Sigmoid colon (tissue), 7 donors: Measurements from ENCODE around the gene TMEM107. TPM values are rescaled to one million over a fixed set of nuclear protein-coding genes. Genes with fewer than 3 reads are reported as not detected.

Experiments used
- DNase-seq: peaks from one replicate; pipeline ENCODE4 v3.0.0-alpha.2; 2019
- H3K27ac ChIP-seq, 4 donors: fragments of 200-600 bp; sonication (generic); one replicate each; pipeline ENCODE4 v1.5.1; 2016 to 2019; ENCODE audit warnings: mild to moderate bottlenecking in 1 of 4
- H3K27me3 ChIP-seq, 3 donors: fragments of 200-600 bp; sonication (generic); one replicate each; pipeline ENCODE4 v1.5.1; 2019; ENCODE audit warnings: mild to moderate bottlenecking in 1 of 3
- H3K36me3 ChIP-seq, 4 donors: fragments of 200-600 bp; sonication (generic); one replicate each; pipeline ENCODE4 v1.5.1; 2016 to 2019
- H3K4me1 ChIP-seq, 4 donors: fragments of 200-600 bp; sonication (generic); one replicate each; pipeline ENCODE4 v1.5.1; 2017 to 2019
- H3K4me3 ChIP-seq, 4 donors: fragments of 200-600 bp; sonication (generic); one replicate each; pipeline ENCODE4 v1.5.1; 2017 to 2019; ENCODE audit warnings: mild to moderate bottlenecking in 2 of 4, moderate library complexity in 1 of 4
- H3K9me3 ChIP-seq, 4 donors: fragments of 200-600 bp in 3 of 4; sonication (generic) in 3 of 4; one replicate each; pipeline versions ENCODE4 v1.5.1 to v1.6.1; 2013 to 2019
- EP300 ChIP-seq, 4 donors: sonication (generic); formaldehyde crosslinking; IDR thresholded peaks; one replicate each; pipeline ENCODE4 v1.6.1; 2017; ENCODE audit warnings: antibody characterized with exemption in 4 of 4
- POLR2A ChIP-seq, 2 donors: fragments of 450-650 bp; IDR thresholded peaks; one replicate each; pipeline ENCODE4 v1.6.1; 2016; ENCODE audit warnings: antibody characterized with exemption in 2 of 2, mild to moderate bottlenecking in 2 of 2, moderate library complexity in 2 of 2
- POLR2AphosphoS5 ChIP-seq, 4 donors: sonication (generic); formaldehyde crosslinking; IDR thresholded peaks; one replicate each; pipeline ENCODE4 v1.6.1; 2017; ENCODE audit warnings: antibody characterized with exemption in 4 of 4
- WGBS, 2 donors: extraction: QIAGEN DNeasy Blood & Tissue Kit; methylation state at CpG; one replicate each; pipeline ENCODE4 v1.1.7; 2013; 5-methylcytosine and 5-hydroxymethylcytosine counted together
- intact Hi-C: fragments of 100-400 bp; cut with DNase I; formaldehyde crosslinking; loops from one replicate; pipeline ENCODE4 v1.15.1; 2023
- polyA plus RNA-seq, 3 donors: library from polyadenylated mRNA; stranded (reverse); fragments of 200-250 nt; gene quantifications; one replicate each; pipeline ENCODE4 v1.2.3, GENCODE V29; 2013
- total RNA-seq, 4 donors: library from RNA; depleted of rRNA; stranded (reverse); fragments of >200 nt; gene quantifications; one replicate each; pipeline ENCODE4 v1.1.0, GENCODE V29; 2016
- TF ChIP-seq, protein P1 (sequence below), 4 experiments: fragments of 450-650 bp in 3 of 4; fragments of 200-600 bp in 1 of 4; IDR thresholded peaks; one replicate each; pipeline ENCODE4 v1.5.1; 2016 to 2019; ENCODE audit warnings: antibody characterized with exemption in 4 of 4, mild to moderate bottlenecking in 3 of 4, moderate library complexity in 2 of 4
- donor health status: healthy with polysubstance abuse.
- donor health status: Bipolar disorder and iron deficiency.
- donor health status: healthy.

TMEM107 gene
- total and polyA plus RNA-seq, 7 donors = 4.6 to 61.7 (median 14.4) TPM

DNA sequence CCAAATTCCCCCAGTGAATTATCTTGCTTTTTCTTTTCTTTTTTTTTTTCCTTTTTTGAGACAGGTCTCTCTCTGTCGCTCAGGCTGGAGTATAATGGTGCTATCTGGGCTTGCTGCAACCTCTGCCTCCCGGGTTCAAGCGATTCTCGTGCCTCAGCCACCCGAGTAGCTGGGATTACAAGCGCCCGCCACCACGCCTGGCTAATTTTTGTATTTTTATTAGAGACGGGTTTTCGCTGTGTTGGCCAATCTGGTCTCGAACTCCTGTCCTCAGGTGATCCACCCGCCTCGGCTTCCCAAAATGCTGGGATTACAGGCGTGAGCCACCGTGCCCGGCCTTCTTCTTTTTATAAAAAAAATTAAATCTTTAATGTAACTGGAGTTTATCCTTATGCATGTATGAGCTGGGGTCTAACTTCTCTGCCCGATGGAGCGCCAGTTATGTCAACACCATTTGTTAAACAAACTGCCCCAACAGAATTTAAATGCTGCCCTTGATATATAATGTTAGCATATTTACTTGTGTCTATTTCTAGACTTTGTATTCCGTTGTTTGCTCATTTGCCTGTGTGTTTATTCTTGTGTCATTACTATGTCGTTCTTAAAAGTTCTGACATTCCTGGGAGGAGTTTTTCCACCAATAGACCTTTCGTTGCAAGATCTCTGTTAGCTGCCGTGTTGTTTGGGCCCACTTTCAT lies 34.7 kb upstream of the TMEM107 start:
- no peaks in the 10 kb centered on the region for H3K9me3 ChIP-seq
- H3K4me1 ChIP-seq = peaks cover 0 to 11% (median 7%) of the 10 kb centered on the region in 4 donors
- no peak for DNase-seq
- 8 to 19% methylated on average over 22 of the region's 22 CpGs for WGBS, 2 donors
- intact Hi-C loops = no loop called here
- H3K4me3 ChIP-seq = peak overlapping the region; percentile 49 to 54 (median 50)
- no peaks in the 10 kb centered on the region for H3K27me3 ChIP-seq
- H3K27ac ChIP-seq = peak overlapping the region; percentile 77 to 85 (median 81)
- no peak for TF ChIP-seq EP300 (IDR thresholded peaks at IDR 0.05)
- no peak for TF ChIP-seq POLR2A (IDR thresholded peaks at IDR 0.05)
- TF ChIP-seq POLR2AphosphoS5 (IDR thresholded peaks at IDR 0.05) = no peak
- TF ChIP-seq, protein P1, sequence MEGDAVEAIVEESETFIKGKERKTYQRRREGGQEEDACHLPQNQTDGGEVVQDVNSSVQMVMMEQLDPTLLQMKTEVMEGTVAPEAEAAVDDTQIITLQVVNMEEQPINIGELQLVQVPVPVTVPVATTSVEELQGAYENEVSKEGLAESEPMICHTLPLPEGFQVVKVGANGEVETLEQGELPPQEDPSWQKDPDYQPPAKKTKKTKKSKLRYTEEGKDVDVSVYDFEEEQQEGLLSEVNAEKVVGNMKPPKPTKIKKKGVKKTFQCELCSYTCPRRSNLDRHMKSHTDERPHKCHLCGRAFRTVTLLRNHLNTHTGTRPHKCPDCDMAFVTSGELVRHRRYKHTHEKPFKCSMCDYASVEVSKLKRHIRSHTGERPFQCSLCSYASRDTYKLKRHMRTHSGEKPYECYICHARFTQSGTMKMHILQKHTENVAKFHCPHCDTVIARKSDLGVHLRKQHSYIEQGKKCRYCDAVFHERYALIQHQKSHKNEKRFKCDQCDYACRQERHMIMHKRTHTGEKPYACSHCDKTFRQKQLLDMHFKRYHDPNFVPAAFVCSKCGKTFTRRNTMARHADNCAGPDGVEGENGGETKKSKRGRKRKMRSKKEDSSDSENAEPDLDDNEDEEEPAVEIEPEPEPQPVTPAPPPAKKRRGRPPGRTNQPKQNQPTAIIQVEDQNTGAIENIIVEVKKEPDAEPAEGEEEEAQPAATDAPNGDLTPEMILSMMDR (IDR thresholded peaks at IDR 0.05) = no peak
- H3K36me3 ChIP-seq = no peaks in the 10 kb centered on the region

DNA sequence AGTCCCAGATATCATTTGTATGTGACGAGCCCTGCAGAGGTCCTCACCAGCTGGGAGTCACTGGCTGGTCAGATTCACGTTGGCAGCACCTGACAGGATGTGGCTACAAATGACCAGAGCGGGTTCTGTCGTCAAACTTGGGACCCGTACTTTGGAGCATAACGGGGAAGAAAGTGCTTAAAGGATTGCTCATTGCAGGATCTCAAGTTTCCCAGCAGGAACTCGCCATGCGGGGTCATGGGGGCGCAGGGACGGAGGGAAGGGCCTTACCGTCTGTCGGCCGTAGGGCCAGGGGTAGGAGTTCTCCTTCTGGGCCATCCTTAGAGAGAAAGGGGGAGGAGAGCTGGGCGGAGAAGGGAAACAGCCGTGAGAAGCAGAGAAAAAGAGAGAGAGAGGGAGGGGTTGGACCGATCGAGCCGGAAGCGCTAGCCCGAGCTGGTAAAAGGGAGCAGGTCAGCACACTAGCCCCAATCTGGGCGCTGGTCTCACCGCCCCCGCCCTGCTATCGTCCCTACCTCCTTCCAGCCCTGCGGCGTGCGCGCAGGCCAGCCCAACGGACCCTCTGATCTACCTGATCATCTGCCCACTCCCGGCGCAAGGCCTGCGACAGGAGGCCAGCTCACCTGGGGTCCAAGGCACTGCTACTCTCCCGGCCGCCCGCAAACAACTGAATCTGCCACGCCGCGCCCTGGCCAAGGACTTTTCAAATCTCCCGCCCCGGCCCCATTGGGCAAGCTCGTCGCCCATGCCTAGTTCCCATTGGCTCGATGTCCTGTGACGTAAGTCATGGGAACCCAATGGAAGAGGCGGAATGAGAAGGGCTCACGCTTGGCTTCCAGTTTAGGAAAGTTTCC lies 34.0 kb upstream of the TMEM107 start, which contains the start of gene AURKB:
Gene AURKB (minus strand): TSS at position 669 of the 854 bp plus-strand sequence. CDS start 351 bp downstream, at position 318.
- Histone ChIP-seq H3K36me3 (no peaks in the 10 kb centered on the region), H3K4me1 (peaks cover 0 to 11% (median 7%) of the 10 kb centered on the region in 4 donors), H3K4me3 (peak within 1 kb of the TSS; percentile 49 to 54 (median 50)), H3K27ac (peak within 1 kb of the TSS; percentile 77 to 85 (median 81)), H3K27me3 (no peaks in the 10 kb centered on the region), H3K9me3 (no peaks in the 10 kb centered on the region)
- TF ChIP-seq, protein P1 (IDR thresholded peaks at IDR 0.05) = no peak
- no peak for TF ChIP-seq POLR2A (IDR thresholded peaks at IDR 0.05)
- TF ChIP-seq EP300 (IDR thresholded peaks at IDR 0.05) = no peak
- no peak for TF ChIP-seq POLR2AphosphoS5 (IDR thresholded peaks at IDR 0.05)
- WGBS, 2 donors = 1 to 2% methylated on average over 46 of the region's 46 CpGs
- intact Hi-C loops = no loop called here
- DNase-seq = peak; percentile 98

DNA sequence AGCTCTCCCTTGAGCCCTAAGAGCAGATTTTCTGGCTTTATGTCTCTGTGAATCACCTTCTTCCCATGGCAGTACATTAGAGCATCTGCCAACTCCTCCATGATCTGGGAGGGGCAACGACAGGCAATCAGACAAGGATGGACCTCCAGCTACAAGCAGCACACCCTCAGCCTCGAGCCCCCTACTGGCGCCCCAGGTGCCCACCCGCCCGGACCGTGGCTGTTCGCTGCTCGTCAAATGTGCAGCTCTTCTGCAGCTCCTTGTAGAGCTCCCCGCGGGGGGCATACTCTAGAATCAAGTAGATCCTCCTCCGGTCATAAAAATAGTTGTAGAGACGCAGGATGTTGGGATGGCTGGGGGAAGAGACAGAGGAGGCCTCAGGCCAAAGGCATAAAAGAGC lies 30.4 kb upstream of the TMEM107 start:
- no peaks in the 10 kb centered on the region for H3K36me3 ChIP-seq
- H3K9me3 ChIP-seq = no peaks in the 10 kb centered on the region
- H3K27ac ChIP-seq = no peak overlapping the region
- TF ChIP-seq POLR2A (IDR thresholded peaks at IDR 0.05) (no peak), EP300 (IDR thresholded peaks at IDR 0.05) (no peak)
- H3K4me3 ChIP-seq = no peak overlapping the region
- no peak for DNase-seq
- peaks cover 0 to 11% (median 7%) of the 10 kb centered on the region in 4 donors for H3K4me1 ChIP-seq
- WGBS, 2 donors = 94 to 96% methylated on average over 12 of the region's 12 CpGs
- no peaks in the 10 kb centered on the region for H3K27me3 ChIP-seq
- intact Hi-C loops = no loop called here

DNA sequence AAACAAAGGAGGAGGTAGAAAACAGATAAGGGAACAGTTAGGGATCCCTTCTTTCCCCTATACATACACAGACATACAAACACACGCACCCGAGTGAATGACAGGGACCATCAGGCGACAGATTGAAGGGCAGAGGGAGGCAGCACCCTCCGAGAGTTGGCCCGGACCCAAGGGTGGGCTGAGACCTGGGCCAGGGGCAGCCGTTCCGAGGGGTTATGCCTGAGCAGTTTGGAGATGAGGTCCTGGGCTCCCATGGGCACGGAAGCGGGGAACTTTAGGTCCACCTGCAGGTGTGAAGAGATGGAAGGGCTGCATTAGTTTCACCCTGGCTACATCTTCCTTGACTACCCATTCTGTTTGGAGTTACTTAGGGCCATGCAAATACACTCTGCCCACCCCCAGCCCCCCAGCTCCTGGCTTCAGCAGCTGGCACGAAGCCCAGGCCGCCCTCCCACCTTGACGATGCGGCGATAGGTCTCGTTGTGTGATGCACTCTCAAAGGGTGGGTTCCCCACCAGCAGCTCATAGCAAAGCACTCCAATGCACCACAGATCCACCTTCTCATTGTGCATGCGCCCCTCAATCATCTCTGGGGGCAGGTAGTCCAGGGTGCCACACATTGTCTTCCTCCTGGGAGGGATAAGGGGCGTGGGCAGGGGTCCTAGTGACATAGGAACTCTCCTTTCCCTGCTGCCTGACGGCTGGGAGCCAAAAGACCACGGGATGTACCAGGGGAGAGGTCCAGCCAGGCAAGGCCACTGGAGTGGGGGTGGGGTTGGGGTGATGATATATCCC lies 28.8 kb upstream of the TMEM107 start:
- Histone ChIP-seq H3K27ac (no peak overlapping the region), H3K4me1 (peaks cover 0 to 3% (median 2%) of the 10 kb centered on the region in 4 donors), H3K4me3 (no peak overlapping the region), H3K27me3 (no peaks in the 10 kb centered on the region), H3K9me3 (no peaks in the 10 kb centered on the region), H3K36me3 (no peaks in the 10 kb centered on the region)
- TF ChIP-seq EP300 (IDR thresholded peaks at IDR 0.05) = no peak
- no peak for TF ChIP-seq POLR2A (IDR thresholded peaks at IDR 0.05)
- TF ChIP-seq, protein P1 (IDR thresholded peaks at IDR 0.05) = no peak
- intact Hi-C loops = no loop called here
- 89 to 90% methylated on average over 19 of the region's 19 CpGs for WGBS, 2 donors
- no peak for DNase-seq
